Measurements from ENCODE around the gene ARL6IP1.

ARL6IP1 gene

DNA sequence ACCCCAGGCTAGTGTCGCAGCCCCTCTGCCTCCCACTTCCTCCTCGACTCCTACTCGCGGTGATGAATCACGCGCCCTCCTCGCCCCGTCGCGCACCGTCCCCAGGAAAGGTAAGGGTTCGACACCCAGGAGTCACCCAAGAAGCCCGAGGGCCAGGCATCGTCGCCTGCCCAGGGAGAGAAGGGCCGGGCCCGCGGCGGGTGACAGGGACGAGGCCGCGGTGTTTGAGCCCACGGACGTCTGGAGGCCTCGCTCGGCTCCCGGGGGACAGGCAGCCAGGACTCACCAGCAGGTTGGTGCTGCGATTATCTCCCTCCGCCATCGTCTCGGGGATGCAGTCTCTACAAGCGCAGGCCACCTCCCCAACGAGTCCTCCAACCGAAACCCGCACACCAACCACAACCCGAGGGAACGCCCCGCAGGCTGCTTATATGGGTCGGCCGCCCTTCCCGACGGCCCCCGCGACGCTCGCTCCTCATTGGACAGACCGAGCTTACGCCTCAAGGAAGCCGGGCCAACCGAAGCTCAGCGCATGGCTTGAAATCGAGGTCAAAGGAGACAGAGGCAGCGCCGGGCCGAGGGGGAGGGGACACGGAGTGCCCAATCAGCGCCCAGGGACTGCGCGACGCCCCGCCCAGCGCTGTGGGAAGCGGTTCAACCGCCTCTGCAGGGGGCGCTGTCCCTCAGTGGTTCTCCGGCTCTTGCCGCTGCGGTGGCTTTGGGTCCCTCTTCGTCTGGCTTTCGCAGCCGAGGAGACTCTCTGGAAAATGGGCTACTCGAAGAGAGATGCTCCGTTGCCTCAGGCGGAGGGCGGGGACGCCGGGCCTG, at the start of gene ARL6IP1:
ARL6IP1 (minus strand) TSS at position 405 of the 828 bp plus-strand sequence; CDS start at position 322, 83 bp downstream.
- DNase-seq = peak; percentile 99

DNA sequence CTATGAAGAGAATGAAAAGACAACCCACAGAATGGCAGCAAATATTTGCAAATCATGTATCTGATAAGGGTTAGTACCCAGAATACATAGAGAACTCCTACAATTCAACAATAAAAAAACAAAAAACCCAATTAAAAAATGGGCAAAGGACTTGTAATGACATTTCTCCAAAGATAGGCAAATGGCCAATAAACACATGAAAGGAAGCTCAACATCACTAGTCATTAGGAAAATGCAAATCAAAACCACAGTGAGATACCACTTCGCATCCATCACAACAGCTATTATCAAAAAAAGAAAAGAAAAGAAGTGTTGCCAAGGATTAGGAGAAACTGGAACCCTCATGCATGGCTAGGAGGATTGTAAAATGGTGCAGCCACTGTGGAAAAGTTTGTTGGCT, 45.1 kb upstream of the ARL6IP1 start:
- DNase-seq = no peak

DNA sequence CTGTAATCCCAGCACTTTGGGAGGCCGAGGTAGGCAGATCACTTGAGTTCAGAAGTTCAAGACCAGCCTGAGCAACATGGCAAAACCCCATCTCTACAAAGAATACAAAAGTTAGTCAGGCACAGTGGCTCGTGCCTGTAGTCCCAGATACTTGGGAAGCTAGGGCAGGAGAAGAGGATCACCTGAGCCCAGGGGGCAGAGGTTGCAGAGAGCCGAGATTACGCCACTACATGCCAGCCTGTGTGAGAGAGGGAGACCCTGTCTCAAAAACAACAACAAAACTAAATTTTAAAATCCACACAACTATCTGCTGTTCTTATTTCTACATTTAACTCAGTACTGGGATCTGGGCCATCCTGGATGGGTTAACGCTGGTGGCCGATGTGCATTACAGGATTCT, 41.2 kb upstream of the ARL6IP1 start:
- no peak for DNase-seq

- no peak for DNase-seq
Measured at GRCh38 chr16:18841833-18842525, 40.6 kb upstream of the ARL6IP1 start.

DNA sequence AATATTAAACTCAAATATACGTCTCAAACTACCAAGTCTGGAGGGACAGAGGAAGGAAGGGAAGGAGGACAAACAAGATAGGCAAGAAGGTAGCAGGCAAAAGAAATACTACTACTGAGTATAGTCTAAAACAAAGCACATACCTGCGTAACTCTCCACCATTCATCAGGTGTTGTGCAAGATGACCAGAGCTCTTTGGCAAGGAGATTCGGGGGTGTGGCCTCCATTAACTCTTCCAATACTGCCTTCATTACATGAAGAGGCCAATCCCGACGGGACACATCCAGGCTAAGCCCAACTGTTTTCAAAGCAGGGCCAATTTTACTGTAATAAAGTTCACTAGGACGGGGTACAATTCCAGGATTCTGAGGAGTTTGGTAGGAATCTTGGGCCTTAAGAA, 38.2 kb upstream of the ARL6IP1 start:
- DNase-seq = no peak

- no peak for DNase-seq
Measured at GRCh38 chr16:18836702-18837101, 35.4 kb upstream of the ARL6IP1 start.

DNA sequence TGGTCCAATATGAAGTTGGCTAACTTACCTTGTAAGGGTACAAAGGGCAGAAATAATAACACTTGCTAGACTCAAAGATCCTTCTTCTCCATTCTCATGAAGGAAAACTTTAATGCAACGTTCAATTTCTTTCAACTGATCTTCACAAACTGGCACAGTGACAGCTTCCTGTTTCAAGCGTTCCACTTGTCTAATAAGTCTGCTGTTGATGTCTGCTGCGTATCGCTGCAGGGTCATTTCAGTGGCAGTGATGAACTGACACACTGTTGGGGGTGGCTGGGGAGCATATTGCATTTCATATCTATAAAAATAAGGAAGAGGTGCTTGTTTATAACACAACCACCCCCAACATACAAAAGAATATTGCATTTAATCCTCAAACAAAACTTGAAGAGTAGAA, 33.5 kb upstream of the ARL6IP1 start:
- DNase-seq = no peak

DNA sequence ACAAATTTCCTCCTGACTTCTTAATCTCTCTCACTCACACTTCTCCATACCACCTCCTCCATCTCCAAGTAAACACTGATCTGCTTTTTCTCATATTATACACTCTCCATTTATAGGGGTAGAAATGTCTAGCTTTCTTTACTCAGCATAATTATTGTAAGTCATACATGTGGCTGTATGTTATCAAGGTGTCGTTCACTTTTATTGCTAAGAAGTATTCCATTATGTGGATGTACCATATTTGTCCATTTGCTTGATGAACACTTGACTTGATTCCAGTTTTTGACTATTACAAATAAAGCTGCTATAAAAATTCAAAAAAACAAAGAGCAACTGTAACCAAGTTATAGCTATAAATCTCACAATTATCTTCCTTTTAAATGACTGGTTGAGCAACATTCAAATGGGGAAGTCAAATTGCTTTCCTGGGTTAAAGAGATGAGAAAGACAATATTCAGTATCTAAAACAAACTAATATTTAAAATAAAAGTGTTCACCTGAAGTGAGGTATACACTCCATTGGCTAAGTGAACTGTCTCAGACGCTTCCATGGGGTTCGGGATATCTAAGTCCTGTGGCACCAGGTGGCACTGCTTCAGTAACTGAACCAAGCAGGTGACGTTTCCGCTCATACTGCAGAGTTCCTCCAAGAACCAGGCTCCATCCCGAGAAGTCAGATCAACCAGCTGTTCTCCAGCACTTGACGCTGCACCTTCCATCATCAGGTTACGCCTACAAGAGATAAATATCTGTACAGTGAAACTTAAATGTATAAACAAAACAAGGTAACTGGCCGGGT, 32.6 kb upstream of the ARL6IP1 start:
- no peak for DNase-seq

- no peak for DNase-seq
Measured at GRCh38 chr16:18832613-18833012, 31.3 kb upstream of the ARL6IP1 start.

- no peak for DNase-seq
Measured at GRCh38 chr16:18832006-18832405, 30.7 kb upstream of the ARL6IP1 start.

DNA sequence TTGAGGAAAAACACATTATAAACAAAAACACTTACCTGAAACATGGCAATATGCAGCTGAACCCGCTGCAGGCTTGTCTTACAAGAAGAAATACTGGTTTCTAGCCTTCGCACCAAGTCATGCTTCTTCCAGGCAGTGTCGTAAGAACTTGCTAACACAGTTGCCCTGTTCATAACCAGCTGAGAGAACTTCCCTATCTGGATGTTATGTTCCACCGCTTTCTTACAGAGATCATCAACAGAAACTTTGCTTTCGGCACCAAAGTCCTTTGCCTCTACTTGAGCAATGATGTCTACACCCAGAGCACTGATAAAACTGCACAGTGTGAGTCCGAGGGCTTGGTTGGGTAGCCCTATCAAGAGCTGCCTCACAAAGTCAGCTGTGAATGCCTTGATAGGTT, 27.9 kb upstream of the ARL6IP1 start:
- no peak for DNase-seq

DNA sequence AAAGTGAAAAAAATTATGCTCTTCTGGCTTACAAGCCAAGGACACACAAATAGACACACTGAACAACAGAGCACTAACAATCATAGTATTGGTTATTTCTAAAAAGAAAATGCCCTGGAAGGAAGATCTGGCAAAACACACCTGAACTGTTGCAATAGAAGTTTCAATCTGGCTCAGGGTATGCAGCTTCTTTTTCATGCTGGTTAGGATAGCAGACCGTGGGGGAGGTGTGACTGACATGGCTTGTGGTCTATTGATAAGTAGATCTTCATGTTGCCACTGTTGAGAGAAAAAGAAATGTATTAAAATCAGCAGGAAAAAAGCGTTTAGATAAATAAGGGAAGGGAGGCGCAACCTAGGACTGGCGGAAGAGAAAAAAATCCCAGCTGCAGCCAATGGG, 26.5 kb upstream of the ARL6IP1 start:
- no peak for DNase-seq

DNA sequence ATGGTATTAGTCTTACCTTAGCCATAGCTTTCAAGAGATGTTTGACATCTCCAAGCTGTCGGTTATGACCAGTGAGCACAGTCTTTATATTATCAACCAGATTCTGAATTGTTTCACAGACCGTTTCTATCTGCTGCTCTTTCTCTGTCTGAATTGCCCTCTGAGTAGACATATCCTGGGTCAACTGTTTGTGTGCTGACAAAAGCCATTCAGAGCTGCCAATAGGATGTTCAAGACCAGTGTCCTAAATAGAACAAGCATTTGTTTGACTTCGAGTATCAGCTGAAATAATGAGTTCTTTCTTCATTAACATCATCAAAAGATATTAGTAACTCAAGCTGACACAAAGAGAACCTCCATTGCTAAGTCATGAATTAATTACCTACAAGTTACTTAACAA, 14.9 kb upstream of the ARL6IP1 start:
- no peak for DNase-seq

GRCh38 chr16:18811925-18812324, 10.6 kb upstream of the ARL6IP1 start:
- no peak for DNase-seq

GRCh38 chr16:18809165-18809564, 7.8 kb upstream of the ARL6IP1 start:
- DNase-seq = no peak

- no peak for DNase-seq
Measured at GRCh38 chr16:18805257-18805773, 4.0 kb upstream of the ARL6IP1 start.

DNA sequence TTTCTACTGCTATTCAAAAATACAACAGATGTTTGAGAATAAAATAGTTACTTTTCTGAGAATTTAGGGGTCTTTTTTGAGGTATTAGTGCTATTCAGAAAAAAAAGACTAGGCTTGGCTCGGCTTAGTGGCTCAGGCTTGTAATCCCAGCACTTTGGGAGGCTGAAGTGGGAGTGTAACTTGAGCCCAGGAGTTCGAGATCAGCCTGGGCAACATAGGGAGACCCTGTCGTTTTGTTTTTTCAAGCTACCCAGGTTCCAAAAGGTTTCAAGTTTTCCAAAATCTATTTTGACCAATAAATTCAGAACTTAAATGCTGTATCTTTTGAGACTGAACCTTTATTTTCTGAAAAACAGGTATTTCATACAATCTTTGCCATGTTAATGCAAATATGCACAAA, 3.2 kb upstream of the ARL6IP1 start:
- DNase-seq = no peak

- no peak for DNase-seq
Measured at GRCh38 chr16:18803569-18804462, 2.5 kb upstream of the ARL6IP1 start.

DNA sequence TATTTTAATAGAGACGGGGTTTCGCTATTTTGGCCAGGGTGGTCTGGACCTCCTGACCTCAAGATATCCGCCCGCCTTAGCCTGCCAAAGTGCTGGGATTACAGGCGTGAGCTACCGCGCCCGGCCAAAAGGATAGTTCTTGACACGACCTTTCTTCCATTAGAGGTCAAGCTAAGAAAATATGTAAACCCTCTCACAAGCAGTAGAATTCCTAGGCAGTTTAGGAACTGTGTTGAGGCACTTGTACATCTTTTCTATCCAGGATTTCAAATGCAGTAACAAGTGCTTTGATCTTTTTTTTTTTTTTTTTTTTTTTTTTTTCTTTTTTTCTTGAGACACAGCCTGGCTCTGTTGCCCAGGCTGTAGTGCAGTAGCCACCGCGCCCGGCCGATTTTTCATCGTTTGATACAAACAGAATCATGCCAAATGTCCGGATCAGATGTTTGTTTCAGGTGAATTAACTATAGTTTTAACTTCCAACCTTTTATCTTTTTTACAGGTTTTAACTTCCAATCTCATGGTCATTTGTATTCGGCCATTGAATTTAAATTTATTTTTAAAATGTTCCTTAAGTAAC, 1.5 kb upstream of the ARL6IP1 start:
- no peak for DNase-seq

DNA sequence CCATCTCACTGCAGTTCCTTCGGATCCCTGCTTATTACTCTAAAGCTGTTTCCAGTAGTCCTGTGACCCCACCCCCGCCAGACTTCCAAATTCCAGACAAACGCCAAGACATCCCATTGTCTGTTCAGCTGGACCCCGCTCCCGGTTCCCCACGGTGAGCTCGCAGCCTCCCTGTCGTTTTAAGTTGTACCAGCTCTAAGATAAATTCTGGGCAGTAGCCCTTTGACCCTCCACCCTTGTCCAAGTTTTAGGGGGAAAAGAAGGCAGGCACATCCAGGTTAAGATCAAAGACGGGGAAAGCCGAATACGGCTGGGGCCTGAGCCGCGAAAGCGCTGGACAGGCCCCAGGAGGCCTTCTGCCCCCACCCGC, 589 bp downstream of the ARL6IP1 start:
- no peak for DNase-seq

DNA sequence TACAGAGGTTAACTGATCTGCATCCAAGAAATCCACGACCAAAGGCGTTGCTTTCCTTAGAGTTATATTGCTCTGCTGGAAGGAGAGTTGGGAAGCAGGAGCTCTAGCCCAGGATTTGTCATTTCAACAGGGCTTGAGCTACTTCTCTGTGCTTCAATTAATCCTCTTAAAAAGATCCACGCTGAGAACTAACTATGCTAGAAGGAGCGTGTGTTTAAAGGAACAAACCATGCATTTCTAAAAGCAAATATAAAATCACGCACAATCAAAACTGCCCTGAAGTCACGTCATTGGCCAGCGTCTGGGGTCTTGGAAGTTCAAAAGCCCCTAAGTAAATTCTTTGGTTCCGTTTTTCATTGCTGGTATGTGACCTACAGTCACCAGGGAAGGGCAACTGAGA, 1.1 kb downstream of the ARL6IP1 start:
- no peak for DNase-seq

GRCh38 chr16:18799500-18799899, 1.8 kb downstream of the ARL6IP1 start:
- no peak for DNase-seq
